Right cardiac atrium (tissue), 5 donors: ENCODE data around the gene TCTN1. TPM values are rescaled to one million over a fixed set of nuclear protein-coding genes. Genes with fewer than 3 reads are reported as not detected.

ENCODE experiments used
- ATAC-seq, 2 donors: fragments of 200-7000 bp; cut with Tn5 transposase; one replicate each; pipeline versions ENCODE4 v1.8.0 to v1.9.1; 2020; ENCODE audit warnings: moderate library complexity in 2 of 2, mild to moderate bottlenecking in 1 of 2
- DNase-seq, 3 donors: peaks; one replicate each; pipeline ENCODE4 v3.0.0-alpha.2; 2020
- H3K27ac ChIP-seq: one replicate; pipeline ENCODE4 v1.5.1; 2013; ENCODE audit warnings: mild to moderate bottlenecking, low read length, control low read depth, moderate library complexity
- H3K27me3 ChIP-seq: one replicate; pipeline ENCODE4 v1.6.1; 2013; ENCODE audit not compliant: control insufficient read depth, insufficient read depth
- H3K4me1 ChIP-seq: one replicate; pipeline ENCODE4 v1.6.1; 2013; ENCODE audit warnings: low read length; ENCODE audit not compliant: control insufficient read depth, insufficient read depth
- H3K4me3 ChIP-seq: one replicate; pipeline ENCODE4 v1.5.1; 2013; ENCODE audit warnings: low read length, control low read depth
- H3K9me3 ChIP-seq: one replicate; pipeline ENCODE4 v1.6.1; 2013; ENCODE audit warnings: low read length; ENCODE audit not compliant: control insufficient read depth
- WGBS: extraction: QIAGEN DNeasy Blood & Tissue Kit; methylation state at CpG from one replicate; pipeline ENCODE4 v1.1.7; 2013; 5-methylcytosine and 5-hydroxymethylcytosine counted together
- intact Hi-C, 4 donors: fragments of 100-400 bp; cut with DNase I; formaldehyde crosslinking; loops; one replicate each; pipeline versions ENCODE4 v1.11.0 to v1.14.0; 2022 to 2023
- polyA plus RNA-seq: library from polyadenylated mRNA; stranded (reverse); fragments of 200-250 nt; gene quantifications from one replicate; pipeline ENCODE4 v1.2.3, GENCODE V29; 2013
- total RNA-seq, 4 donors: library from RNA; stranded (reverse); fragmentation: NEBNext Ultra II Directional; extraction: Animal tissue kit (Norgen Biotek cat#: 25700); gene quantifications; one replicate each; pipeline ENCODE4 v1.2.1, GENCODE V29; 2021
- donor health status: healthy with polysubstance abuse.
- donor health status: DM: no; HTN: yes; CAD: no.
- donor health status: DM: no; HTN: no; CAD: no.
- donor health status: DM: no; HTN: yes; CAD: no; lungs with severe emphysema.
- donor health status: DM: yes; HTN: yes; CAD: no.

Gene TCTN1
- total and polyA plus RNA-seq, 5 donors, result 33.7 to 47.0 (median 39.6) TPM

DNA sequence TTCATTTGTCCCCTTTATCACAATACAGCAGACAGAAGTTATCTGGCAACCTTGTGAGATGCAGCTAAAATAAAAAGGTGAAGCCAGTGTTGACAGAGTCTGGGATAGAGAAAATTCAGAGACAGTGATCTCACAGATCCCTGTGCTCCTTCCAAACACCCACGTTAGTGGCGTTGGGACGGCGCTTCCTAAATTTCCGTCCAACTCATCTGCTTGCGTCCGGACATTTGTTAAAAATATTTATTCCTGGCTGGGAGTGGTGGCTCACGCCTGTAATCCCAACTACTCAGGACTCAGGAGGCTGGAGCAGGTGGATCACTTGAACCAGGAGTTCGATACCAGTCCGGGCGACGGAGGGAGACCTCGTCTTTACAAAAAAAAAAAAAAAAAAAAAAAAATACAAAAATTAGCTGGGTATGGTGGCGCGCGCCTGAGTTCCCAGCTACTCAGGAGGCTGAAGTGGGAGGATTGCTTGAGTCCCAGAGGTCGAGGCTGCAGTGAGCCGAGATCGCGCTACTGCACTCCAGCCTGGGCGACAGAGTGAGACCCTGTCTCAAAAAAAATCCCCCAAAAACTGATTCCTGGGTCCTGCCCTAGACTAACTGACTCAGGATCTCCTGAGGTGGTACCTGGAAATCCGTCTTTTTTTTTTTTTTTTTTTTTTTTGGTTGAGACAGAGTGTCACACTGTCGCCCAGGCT lies 708 bp upstream of the TCTN1 start:
- Histone ChIP-seq H3K27me3 (no peaks in the 10 kb centered on the region), H3K27ac (no peak overlapping the region), H3K4me1 (no peaks in the 10 kb centered on the region), H3K4me3 (peak overlapping the region; percentile 49), H3K9me3 (no peaks in the 10 kb centered on the region)
- DNase-seq, result no peak
- ATAC-seq, result peak in 1 of 2 donors; percentile 2
- WGBS, result 75% methylated on average over 23 of the region's 23 CpGs
- intact Hi-C loops, result no loop called here

DNA sequence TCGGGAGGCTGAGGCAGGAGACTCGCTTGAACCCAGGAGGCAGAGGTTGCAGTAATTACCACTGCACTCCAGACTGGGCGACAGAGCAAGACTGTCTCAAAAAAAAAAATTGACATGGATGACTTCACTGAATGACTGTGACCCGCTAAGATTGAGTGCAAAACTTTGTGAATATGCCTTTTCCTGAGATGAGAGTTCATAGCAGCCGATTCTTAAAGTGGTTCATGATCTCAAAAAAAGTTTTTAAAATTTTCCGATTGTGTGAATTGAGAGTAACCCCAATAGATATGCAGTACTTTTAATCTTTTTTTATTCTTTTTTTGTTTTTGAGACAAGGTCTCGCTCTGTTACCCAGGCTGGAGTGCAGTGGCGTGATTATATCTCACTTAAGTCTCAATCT lies 1.2 kb downstream of the TCTN1 start:
- no peak overlapping the region for H3K4me3 ChIP-seq
- no peak overlapping the region for H3K27ac ChIP-seq
- H3K9me3 ChIP-seq, result no peaks in the 10 kb centered on the region
- no peaks in the 10 kb centered on the region for H3K4me1 ChIP-seq
- WGBS, result 88% methylated on average over 8 of the region's 8 CpGs
- no peak for ATAC-seq
- no peak for DNase-seq
- intact Hi-C loops, result no loop called here
- H3K27me3 ChIP-seq, result no peaks in the 10 kb centered on the region

- Histone ChIP-seq H3K4me1 (no peaks in the 10 kb centered on the region), H3K9me3 (no peaks in the 10 kb centered on the region), H3K27me3 (no peaks in the 10 kb centered on the region), H3K4me3 (no peak overlapping the region), H3K27ac (no peak overlapping the region)
- intact Hi-C loops, result no loop called here
- 94% methylated on average over 5 of the region's 5 CpGs for WGBS
- ATAC-seq, result no peak
- no peak for DNase-seq
These were observed 2.7 kb downstream of the TCTN1 start for GRCh38 chr12:110616471-110617115.

DNA sequence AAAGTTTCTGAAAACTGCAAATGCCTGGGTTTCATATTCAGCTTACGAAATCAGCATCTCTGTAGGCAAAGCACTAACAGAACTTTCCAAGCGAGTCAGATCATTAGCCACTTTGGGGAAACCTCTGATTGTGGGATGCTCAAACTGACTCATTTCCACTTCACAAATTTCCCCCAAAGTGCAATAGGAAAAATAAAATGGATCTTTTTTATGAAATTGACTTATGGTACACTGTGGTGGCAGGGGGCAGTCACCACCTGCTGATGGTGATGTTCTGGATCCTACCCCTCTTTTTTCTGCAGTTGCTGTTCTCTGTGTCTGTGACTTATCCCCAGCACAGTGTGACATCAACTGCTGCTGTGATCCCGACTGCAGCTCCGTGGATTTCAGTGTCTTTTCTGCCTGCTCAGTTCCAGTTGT lies 5.6 kb downstream of the TCTN1 start:
- intact Hi-C loops, result no loop called here
- Histone ChIP-seq H3K4me1 (no peaks in the 10 kb centered on the region), H3K27ac (no peak overlapping the region), H3K9me3 (no peaks in the 10 kb centered on the region), H3K4me3 (no peak overlapping the region), H3K27me3 (no peaks in the 10 kb centered on the region)
- ATAC-seq (no peak), DNase-seq (no peak)
- 78% methylated on average over 4 of the region's 4 CpGs for WGBS

GRCh38 chr12:110622582-110622981 lies 8.7 kb downstream of the TCTN1 start:
- Histone ChIP-seq H3K9me3 (no peaks in the 10 kb centered on the region), H3K4me1 (no peaks in the 10 kb centered on the region), H3K27ac (no peak overlapping the region), H3K4me3 (no peak overlapping the region), H3K27me3 (no peaks in the 10 kb centered on the region)
- intact Hi-C loops, result loop anchor here in 1 of 4 donors (10.0 kb wide), 1 partner anchor 212 kb away; no protein-coding TSS in a partner anchor
- DNase-seq, result no peak
- no peak for ATAC-seq
- WGBS, result 89% methylated on average over 3 of the region's 3 CpGs

DNA sequence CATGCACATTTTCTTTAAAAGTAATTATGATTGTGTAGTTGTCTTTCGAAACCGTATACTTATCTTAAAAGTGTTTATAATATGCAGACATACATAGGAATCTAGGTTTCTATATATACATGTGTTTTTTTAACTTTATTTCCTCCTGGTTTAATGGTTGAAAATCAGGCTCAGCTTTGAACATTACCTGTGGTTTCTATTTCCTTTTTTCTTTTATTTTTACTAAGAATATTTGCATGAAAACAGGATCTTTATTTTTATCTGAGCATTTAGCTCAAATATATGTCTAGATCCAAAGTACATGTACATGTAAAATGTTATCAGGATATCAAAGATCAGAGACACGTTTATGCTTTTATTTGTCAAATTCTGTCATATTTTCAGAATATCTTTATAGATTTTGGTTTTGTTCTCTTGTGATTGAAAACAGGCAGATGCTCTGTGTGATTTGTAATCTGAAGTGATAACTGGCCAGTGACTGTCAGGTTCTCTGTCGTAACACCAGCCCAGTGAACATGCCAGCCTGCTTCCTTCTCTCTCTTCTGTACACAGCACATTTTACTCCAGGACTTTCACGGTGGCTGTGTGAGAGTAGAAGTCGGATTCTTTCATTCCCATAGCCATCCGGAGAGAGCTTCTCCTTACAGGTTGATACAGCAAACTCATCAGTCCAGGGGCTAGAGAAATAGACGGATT lies 13.7 kb downstream of the TCTN1 start:
- intact Hi-C loops, result loop anchor here in 1 of 4 donors (10.0 kb wide), 1 partner anchor 207 kb away; no protein-coding TSS in a partner anchor
- ATAC-seq, result no peak
- 80% methylated on average over 8 of the region's 8 CpGs for WGBS
- no peak for DNase-seq
- Histone ChIP-seq H3K27me3 (no peaks in the 10 kb centered on the region), H3K9me3 (no peaks in the 10 kb centered on the region), H3K4me3 (no peak overlapping the region), H3K4me1 (no peaks in the 10 kb centered on the region), H3K27ac (no peak overlapping the region)

DNA sequence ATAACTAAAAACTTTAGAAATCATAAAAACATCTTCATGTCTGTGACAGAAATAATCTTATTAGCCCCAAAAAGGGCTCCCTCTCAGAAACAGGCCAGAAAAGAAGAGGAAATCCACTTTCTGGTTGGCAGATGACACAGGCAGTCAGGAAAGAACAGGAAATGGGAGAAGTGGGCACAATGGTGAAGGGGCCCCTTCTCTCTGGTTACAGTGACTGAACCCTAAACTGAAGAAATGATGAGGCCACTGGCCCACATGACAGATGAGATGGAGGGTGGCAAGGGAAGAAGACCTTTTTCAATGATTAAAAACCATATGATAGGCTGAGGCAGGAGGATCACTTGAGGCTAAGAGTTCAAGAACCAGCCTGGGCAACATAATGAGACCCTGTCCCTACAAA lies 21.1 kb downstream of the TCTN1 start:
- H3K4me3 ChIP-seq, result no peak overlapping the region
- intact Hi-C loops, result no loop called here
- no peaks in the 10 kb centered on the region for H3K9me3 ChIP-seq
- no peak overlapping the region for H3K27ac ChIP-seq
- DNase-seq, result no peak
- ATAC-seq, result no peak
- H3K4me1 ChIP-seq, result peaks cover 6% of the 10 kb centered on the region
- H3K27me3 ChIP-seq, result no peaks in the 10 kb centered on the region

DNA sequence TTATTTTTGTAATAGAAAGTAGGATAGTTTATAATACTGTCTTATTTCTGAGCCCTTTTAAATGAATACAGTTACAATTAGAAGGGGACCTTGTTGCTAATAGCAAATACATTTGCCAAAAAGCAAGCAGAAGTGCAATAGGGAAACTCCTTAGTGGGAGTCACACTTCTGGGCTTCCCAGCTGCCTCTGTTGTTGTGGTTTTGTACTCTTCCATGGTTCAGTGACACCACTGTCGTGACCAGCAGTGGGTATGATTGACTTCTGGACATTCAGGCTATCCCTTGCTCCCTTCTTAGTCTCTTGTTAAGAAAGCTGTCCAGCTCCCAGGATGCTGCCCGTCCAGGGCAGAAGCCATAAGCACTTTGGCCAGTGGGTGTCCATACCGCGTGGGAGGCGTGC lies 22.6 kb downstream of the TCTN1 start:
- Histone ChIP-seq H3K9me3 (no peaks in the 10 kb centered on the region), H3K27me3 (no peaks in the 10 kb centered on the region), H3K27ac (no peak overlapping the region), H3K4me3 (no peak overlapping the region), H3K4me1 (peaks cover 6% of the 10 kb centered on the region)
- no peak for DNase-seq
- WGBS, result 96% methylated on average over 5 of the region's 5 CpGs
- intact Hi-C loops, result no loop called here
- no peak for ATAC-seq

- Histone ChIP-seq H3K4me3 (no peak overlapping the region), H3K4me1 (peaks cover 6% of the 10 kb centered on the region), H3K27ac (no peak overlapping the region), H3K9me3 (no peaks in the 10 kb centered on the region), H3K27me3 (no peaks in the 10 kb centered on the region)
- WGBS, result 78% methylated on average over 3 of the region's 3 CpGs
- peak in 1 of 2 donors; percentile 59 for ATAC-seq
- intact Hi-C loops, result no loop called here
- no peak for DNase-seq
These were observed 24.0 kb downstream of the TCTN1 start for GRCh38 chr12:110637869-110638441.

DNA sequence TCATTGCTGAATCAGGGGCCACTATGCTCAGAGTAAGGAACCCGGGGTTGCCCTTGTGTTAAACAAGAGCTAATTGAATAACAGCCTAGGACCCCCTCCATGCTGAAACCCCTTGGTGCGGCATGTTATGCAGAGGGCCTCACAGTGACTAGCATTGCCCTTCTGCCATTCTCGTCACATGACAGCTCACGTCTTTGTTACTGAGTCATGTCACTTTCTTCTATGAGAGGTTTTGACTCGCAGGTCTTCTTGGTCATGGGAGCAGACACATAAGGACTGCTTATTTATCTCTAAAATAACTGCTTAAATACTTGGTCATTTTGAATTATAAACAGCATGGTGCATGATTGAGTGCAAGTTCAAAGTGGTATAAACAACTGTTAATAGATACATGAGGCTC lies 24.9 kb downstream of the TCTN1 start:
- ATAC-seq (no peak), DNase-seq (no peak)
- Histone ChIP-seq H3K4me1 (peaks cover 6% of the 10 kb centered on the region), H3K4me3 (no peak overlapping the region), H3K27ac (no peak overlapping the region), H3K9me3 (no peaks in the 10 kb centered on the region), H3K27me3 (no peaks in the 10 kb centered on the region)
- intact Hi-C loops, result no loop called here
- 93% methylated on average over 5 of the region's 5 CpGs for WGBS
